Loucy (cell line): ENCODE results near the gene NHLRC3.

Experiments
- H2AFZ ChIP-seq: fragments of 200-600 bp; sonication (generic); 2 replicates; pipeline ENCODE4 v1.6.0; 2016; ENCODE audit warnings: antibody characterized with exemption, mild to moderate bottlenecking, low read length, moderate library complexity
- H3F3A ChIP-seq: fragments of 200-600 bp; 2 replicates; pipeline ENCODE4 v1.6.0; 2016; ENCODE audit warnings: antibody characterized with exemption, low read depth, mild to moderate bottlenecking
- H3K27me3 ChIP-seq: fragments of 200-600 bp; sonication (generic); 2 replicates; pipeline ENCODE4 v1.6.1; 2014; ENCODE audit warnings: low read length, mild to moderate bottlenecking; ENCODE audit not compliant: insufficient read depth, poor library complexity, severe bottlenecking
- H3K36me3 ChIP-seq: fragments of 200-600 bp; sonication (generic); 2 replicates; pipeline ENCODE4 v1.6.1; 2016; ENCODE audit warnings: low read length; ENCODE audit not compliant: insufficient read depth
- H3K4me1 ChIP-seq: fragments of 200-600 bp; sonication (generic); 2 replicates; pipeline ENCODE4 v1.5.1; 2014; ENCODE audit warnings: low read length, mild to moderate bottlenecking; ENCODE audit not compliant: insufficient read depth, poor library complexity, severe bottlenecking
- H3K4me2 ChIP-seq: fragments of 200-600 bp; sonication (generic); 2 replicates; pipeline ENCODE4 v1.6.0; 2014; ENCODE audit warnings: antibody characterized with exemption, low read length, low read depth, mild to moderate bottlenecking; ENCODE audit not compliant: poor library complexity, severe bottlenecking
- H3K4me3 ChIP-seq: fragments of 200-600 bp; sonication (generic); 2 replicates; pipeline ENCODE4 v1.5.1; 2014; ENCODE audit warnings: low read length, mild to moderate bottlenecking, mixed read lengths; ENCODE audit not compliant: poor library complexity, severe bottlenecking
- H3K79me2 ChIP-seq: fragments of 200-600 bp; sonication (generic); 2 replicates; pipeline ENCODE4 v1.6.1; 2014; ENCODE audit warnings: low read length; ENCODE audit not compliant: insufficient read depth
- H3K9ac ChIP-seq: fragments of 200-600 bp; sonication (generic); 2 replicates; pipeline ENCODE4 v1.6.0; 2014; ENCODE audit warnings: mild to moderate bottlenecking, low read depth, low read length, moderate library complexity; ENCODE audit not compliant: poor library complexity, severe bottlenecking
- H3K9me2 ChIP-seq: fragments of 200-600 bp; sonication (generic); replicated peaks from 2 replicates; pipeline ENCODE4 v1.6.1; 2016; ENCODE audit warnings: low read depth, low read length, mixed read lengths
- H3K9me3 ChIP-seq: fragments of 200-600 bp; sonication (generic); 2 replicates; pipeline ENCODE4 v1.6.1; 2014; ENCODE audit warnings: mild to moderate bottlenecking, antibody characterized with exemption, low read length, low read depth; ENCODE audit not compliant: insufficient read depth
- H4K20me1 ChIP-seq: fragments of 200-600 bp; sonication (generic); 2 replicates; pipeline ENCODE4 v1.6.0; 2014; ENCODE audit warnings: antibody characterized with exemption, low read length, mild to moderate bottlenecking; ENCODE audit not compliant: insufficient read depth, poor library complexity, severe bottlenecking
- EZH2phosphoT487 ChIP-seq: fragments of 200-600 bp; IDR thresholded peaks from 2 replicates; pipeline ENCODE4 v1.6.1; 2018; ENCODE audit warnings: antibody characterized with exemption, mild to moderate bottlenecking, moderate library complexity, borderline replicate concordance
- TF ChIP-seq, protein P1 (sequence below): fragments of 200-600 bp; sonication (generic); conservative IDR thresholded peaks from 2 replicates; pipeline ENCODE4 v1.5.1; 2014; ENCODE audit warnings: mild to moderate bottlenecking, antibody characterized with exemption, low read length

NHLRC3 gene

DNA sequence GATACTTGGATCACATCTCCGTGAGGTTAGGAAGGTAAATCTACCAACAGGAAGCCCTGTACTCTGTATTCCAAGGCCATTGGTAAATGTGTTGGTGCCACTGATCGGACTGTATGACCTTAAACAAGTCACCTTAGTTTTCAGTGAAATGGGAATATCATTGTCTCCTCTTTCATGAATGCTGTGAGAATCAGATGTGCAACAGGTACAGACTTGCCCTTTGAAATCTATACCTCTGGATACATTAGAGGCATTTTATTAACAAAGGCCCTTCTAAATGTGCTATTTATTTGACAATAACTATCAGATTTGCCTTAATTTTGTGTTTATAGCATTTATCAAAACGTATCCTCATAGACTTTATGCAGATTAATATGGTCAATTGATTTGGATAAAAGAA, 11.0 kb downstream of the NHLRC3 start:
- Histone ChIP-seq H3K27me3 (no peaks in the 10 kb centered on the region), H3F3A (no peaks in the 10 kb centered on the region), H3K4me1 (no peaks in the 10 kb centered on the region), H3K9ac (no peak overlapping the region), H3K79me2 (no peaks in the 10 kb centered on the region), H3K9me2 (no peaks in the 10 kb centered on the region), H2AFZ (no peak overlapping the region), H3K4me3 (no peak overlapping the region), H3K4me2 (no peak overlapping the region), H3K36me3 (peaks cover 13% of the 10 kb centered on the region; the same call in 1 of the 2 replicates), H4K20me1 (no peaks in the 10 kb centered on the region), H3K9me3 (no peaks in the 10 kb centered on the region)
- TF ChIP-seq EZH2phosphoT487 = no peak
- TF ChIP-seq, protein P1, sequence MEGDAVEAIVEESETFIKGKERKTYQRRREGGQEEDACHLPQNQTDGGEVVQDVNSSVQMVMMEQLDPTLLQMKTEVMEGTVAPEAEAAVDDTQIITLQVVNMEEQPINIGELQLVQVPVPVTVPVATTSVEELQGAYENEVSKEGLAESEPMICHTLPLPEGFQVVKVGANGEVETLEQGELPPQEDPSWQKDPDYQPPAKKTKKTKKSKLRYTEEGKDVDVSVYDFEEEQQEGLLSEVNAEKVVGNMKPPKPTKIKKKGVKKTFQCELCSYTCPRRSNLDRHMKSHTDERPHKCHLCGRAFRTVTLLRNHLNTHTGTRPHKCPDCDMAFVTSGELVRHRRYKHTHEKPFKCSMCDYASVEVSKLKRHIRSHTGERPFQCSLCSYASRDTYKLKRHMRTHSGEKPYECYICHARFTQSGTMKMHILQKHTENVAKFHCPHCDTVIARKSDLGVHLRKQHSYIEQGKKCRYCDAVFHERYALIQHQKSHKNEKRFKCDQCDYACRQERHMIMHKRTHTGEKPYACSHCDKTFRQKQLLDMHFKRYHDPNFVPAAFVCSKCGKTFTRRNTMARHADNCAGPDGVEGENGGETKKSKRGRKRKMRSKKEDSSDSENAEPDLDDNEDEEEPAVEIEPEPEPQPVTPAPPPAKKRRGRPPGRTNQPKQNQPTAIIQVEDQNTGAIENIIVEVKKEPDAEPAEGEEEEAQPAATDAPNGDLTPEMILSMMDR = no peak

GRCh38 chr13:39051157-39051556, 12.9 kb downstream of the NHLRC3 start:
- Histone ChIP-seq H3K36me3 (no peaks in the 10 kb centered on the region; the same call in 1 of the 2 replicates), H3K9ac (no peak overlapping the region), H3K79me2 (no peaks in the 10 kb centered on the region; the same call in 1 of the 2 replicates), H3F3A (no peaks in the 10 kb centered on the region), H3K4me1 (no peaks in the 10 kb centered on the region), H3K4me3 (no peak overlapping the region), H4K20me1 (no peaks in the 10 kb centered on the region), H3K9me3 (no peaks in the 10 kb centered on the region), H3K4me2 (no peak overlapping the region), H3K9me2 (no peaks in the 10 kb centered on the region), H2AFZ (no peak overlapping the region), H3K27me3 (no peaks in the 10 kb centered on the region)
- TF ChIP-seq, protein P1 = peak; percentile 70
- no peak for TF ChIP-seq EZH2phosphoT487

DNA sequence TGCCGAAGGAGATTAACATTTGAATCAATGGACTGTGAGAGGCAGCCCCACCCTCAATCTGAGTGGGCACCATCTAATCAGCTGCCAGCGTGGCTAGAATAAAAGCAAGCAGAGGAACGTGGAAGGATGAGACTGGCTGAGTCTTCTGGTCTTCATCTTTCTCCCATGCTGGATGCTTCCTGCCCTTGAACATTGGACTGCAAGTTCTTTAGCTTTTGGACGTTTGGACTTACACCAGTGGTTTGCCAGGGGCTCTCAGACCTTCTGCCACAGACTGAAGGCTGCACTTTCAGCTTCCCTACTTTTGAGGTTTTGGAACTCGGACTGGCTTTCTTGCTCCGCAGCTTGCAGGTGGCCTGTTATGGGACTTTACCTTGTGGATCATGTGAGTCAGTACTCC, 14.7 kb downstream of the NHLRC3 start:
- no peaks in the 10 kb centered on the region for H3K4me1 ChIP-seq
- H4K20me1 ChIP-seq = no peaks in the 10 kb centered on the region
- TF ChIP-seq EZH2phosphoT487 = no peak
- TF ChIP-seq, protein P1 = no peak
- H3K9me3 ChIP-seq = no peaks in the 10 kb centered on the region
- H3K9me2 ChIP-seq = no peaks in the 10 kb centered on the region
- no peaks in the 10 kb centered on the region for H3F3A ChIP-seq
- H3K4me2 ChIP-seq = no peak overlapping the region
- no peaks in the 10 kb centered on the region for H3K27me3 ChIP-seq
- H3K4me3 ChIP-seq = no peak overlapping the region
- H3K36me3 ChIP-seq = no peaks in the 10 kb centered on the region; the same call in 1 of the 2 replicates
- H3K9ac ChIP-seq = no peak overlapping the region
- no peaks in the 10 kb centered on the region; the same call in 1 of the 2 replicates for H3K79me2 ChIP-seq
- H2AFZ ChIP-seq = no peak overlapping the region
